H1 (cell line): ENCODE results near the gene MAP3K14. TPM values are rescaled to one million over a fixed set of nuclear protein-coding genes. Genes with fewer than 3 reads are reported as not detected.

Experiments
- CTCF ChIA-PET: fragments of 300-600 bp; sonication (Branson Sonifier 250); formaldehyde crosslinking; loops from one replicate; lab custom pipeline; 2021; ENCODE audit not compliant: partially characterized antibody; lab: Charles Lee
- POLR2A ChIA-PET: fragments of 300-600 bp; sonication (Branson Sonifier 250); formaldehyde crosslinking; loops from one replicate; lab custom pipeline; 2021; ENCODE audit warnings: inconsistent platforms; ENCODE audit not compliant: partially characterized antibody; lab: Charles Lee
- DNase-seq, 2 experiments: peaks; one replicate each; pipeline versions ENCODE4 v3.0.0 to v3.0.0-alpha.2; 2010 to 2022; ENCODE audit warnings: low spot score in 2 of 2, low read depth in 1 of 2, mixed read lengths in 1 of 2
- FAIRE-seq: peaks from 2 replicates; lab custom pipeline; 2011; peaks lifted over from hg19 to GRCh38; lab: Jason Lieb, UNC
- H2AFZ ChIP-seq: 2 replicates; pipeline ENCODE4 v1.8.1; 2012; ENCODE audit warnings: low read length, inconsistent platforms
- H2AK5ac ChIP-seq: 2 replicates; pipeline ENCODE4 v1.6.1; 2013; ENCODE audit warnings: low read depth, low read length
- H2BK120ac ChIP-seq: replicated peaks from 2 replicates; pipeline ENCODE3; 2013; ENCODE audit warnings: low read depth, low read length, inconsistent platforms
- H2BK12ac ChIP-seq: 2 replicates; pipeline ENCODE4 v1.6.1; 2013; ENCODE audit warnings: low read depth, low read length
- H2BK15ac ChIP-seq: 2 replicates; pipeline ENCODE4 v1.6.1; 2013; ENCODE audit warnings: low read length
- H2BK20ac ChIP-seq: 2 replicates; pipeline ENCODE4 v1.6.1; 2013; ENCODE audit warnings: low read length
- H2BK5ac ChIP-seq: 2 replicates; pipeline ENCODE4 v1.6.1; 2013; ENCODE audit warnings: low read depth, low read length
- H3K14ac ChIP-seq: 2 replicates; pipeline ENCODE4 v1.6.1; 2013; ENCODE audit warnings: inconsistent platforms; ENCODE audit not compliant: insufficient read length
- H3K18ac ChIP-seq: 2 replicates; pipeline ENCODE4 v1.6.1; 2013; ENCODE audit warnings: low read length; ENCODE audit errors: extremely low read depth
- H3K23ac ChIP-seq: 2 replicates; pipeline ENCODE4 v1.6.1; 2013; ENCODE audit warnings: inconsistent platforms; ENCODE audit not compliant: insufficient read length
- H3K23me2 ChIP-seq: 2 replicates; pipeline ENCODE4 v1.6.1; 2013; ENCODE audit warnings: low read depth, low read length
- H3K27ac ChIP-seq: 2 replicates; pipeline ENCODE4 v1.6.1; 2011; ENCODE audit warnings: low read depth, low read length, inconsistent platforms
- H3K27me3 ChIP-seq, 4 experiments: replicated peaks in 1 of 4; 1 replicate in 1 of 4; 2 replicates in 3 of 4; pipeline versions ENCODE4 v1.6.1 to v1.8.1; 2011 to 2013; ENCODE audit warnings: low read length in 3 of 4, mild to moderate bottlenecking in 3 of 4, inconsistent platforms in 2 of 4, mixed read lengths in 2 of 4, moderate library complexity in 1 of 4; ENCODE audit not compliant: control insufficient read depth in 3 of 4, insufficient read depth in 3 of 4; ENCODE audit errors: extremely low read depth in 1 of 4
- H3K36me3 ChIP-seq, 4 experiments: 2 replicates each; pipeline versions ENCODE4 v1.6.1 to v1.8.1; 2011 to 2013; ENCODE audit warnings: mild to moderate bottlenecking in 4 of 4, low read length in 3 of 4, moderate library complexity in 2 of 4, control low read depth in 1 of 4, inconsistent platforms in 1 of 4; ENCODE audit not compliant: insufficient read depth in 4 of 4, control insufficient read depth in 2 of 4
- H3K4ac ChIP-seq: replicated peaks from 2 replicates; pipeline ENCODE3; 2013; ENCODE audit warnings: low read length, low read depth, mixed read lengths, inconsistent platforms; ENCODE audit not compliant: insufficient read length
- H3K4me1 ChIP-seq, 4 experiments: replicated peaks in 1 of 4; 1 replicate in 1 of 4; 2 replicates in 3 of 4; pipeline versions ENCODE4 v1.6.1 to v1.8.1; 2011 to 2013; ENCODE audit warnings: low read length in 3 of 4, inconsistent platforms in 2 of 4, mixed read lengths in 1 of 4; ENCODE audit not compliant: insufficient read depth in 4 of 4, control insufficient read depth in 3 of 4
- H3K4me2 ChIP-seq, 2 experiments: 2 replicates each; pipeline versions ENCODE4 v1.6.1 to v1.8.1; 2011 to 2013; ENCODE audit warnings: low read depth in 2 of 2, low read length in 2 of 2, control low read depth in 1 of 2, inconsistent platforms in 1 of 2, mild to moderate bottlenecking in 1 of 2; ENCODE audit not compliant: insufficient read depth in 1 of 2
- H3K4me3 ChIP-seq, 4 experiments: fragments of 200-600, 300-600 bp in 1 of 4; sonication (generic), shearing (Covaris generic), sonication (Bioruptor Twin) in 1 of 4; 2 replicates each; pipeline versions ENCODE4 v1.5.1 to v1.8.1; 2011 to 2016; ENCODE audit warnings: low read length in 4 of 4, low read depth in 3 of 4, control low read depth in 2 of 4, inconsistent platforms in 2 of 4, mild to moderate bottlenecking in 2 of 4, mixed read lengths in 1 of 4, moderate library complexity in 1 of 4; ENCODE audit not compliant: insufficient read depth in 2 of 4; ENCODE audit errors: extremely low read depth in 1 of 4
- H3K56ac ChIP-seq: replicated peaks from 2 replicates; pipeline ENCODE3; 2013; ENCODE audit warnings: low read depth, mild to moderate bottlenecking, mixed read lengths, low read length, inconsistent platforms; ENCODE audit not compliant: insufficient read length
- H3K79me1 ChIP-seq: 2 replicates; pipeline ENCODE4 v1.6.1; 2013; ENCODE audit warnings: low read depth, low read length, control low read depth
- H3K79me2 ChIP-seq, 2 experiments: 2 replicates each; pipeline versions ENCODE4 v1.6.1 to v1.8.1; 2012 to 2013; ENCODE audit warnings: low read length in 2 of 2, mild to moderate bottlenecking in 2 of 2, inconsistent platforms in 1 of 2; ENCODE audit not compliant: insufficient read depth in 2 of 2, control insufficient read depth in 1 of 2
- H3K9ac ChIP-seq, 4 experiments: replicated peaks in 1 of 4; 1 replicate in 1 of 4; 2 replicates in 3 of 4; pipeline versions ENCODE4 v1.6.1 to v1.8.1; 2011 to 2013; ENCODE audit warnings: low read depth in 3 of 4, low read length in 3 of 4, control low read depth in 2 of 4, mild to moderate bottlenecking in 2 of 4, moderate library complexity in 2 of 4, inconsistent platforms in 1 of 4; ENCODE audit errors: extremely low read depth in 1 of 4
- H3K9me3 ChIP-seq, 2 experiments: 2 replicates each; pipeline versions ENCODE4 v1.6.1 to v1.8.1; 2012 to 2013; ENCODE audit warnings: mild to moderate bottlenecking in 2 of 2, moderate library complexity in 2 of 2, control low read depth in 1 of 2, inconsistent platforms in 1 of 2, low read depth in 1 of 2, low read length in 1 of 2, mixed read lengths in 1 of 2; ENCODE audit not compliant: insufficient read depth in 2 of 2
- H4K20me1 ChIP-seq, 2 experiments: replicated peaks in 1 of 2; 2 replicates each; pipeline versions ENCODE3 to v1.8.1; 2011 to 2013; ENCODE audit warnings: inconsistent platforms in 2 of 2, low read length in 2 of 2, mild to moderate bottlenecking in 1 of 2; ENCODE audit not compliant: insufficient read depth in 2 of 2, control insufficient read depth in 1 of 2
- H4K5ac ChIP-seq: 2 replicates; pipeline ENCODE4 v1.6.1; 2013; ENCODE audit warnings: low read length, low read depth, mixed read lengths, inconsistent platforms; ENCODE audit not compliant: insufficient read length
- H4K8ac ChIP-seq: 2 replicates; pipeline ENCODE4 v1.8.0; 2013; ENCODE audit warnings: mild to moderate bottlenecking, moderate library complexity, low read length, inconsistent platforms; ENCODE audit not compliant: insufficient read depth; ENCODE audit errors: extremely low read depth
- H4K91ac ChIP-seq: replicated peaks from 2 replicates; pipeline ENCODE3; 2013; ENCODE audit warnings: low read length, mixed read lengths, inconsistent platforms; ENCODE audit not compliant: insufficient read length
- WGBS, 2 experiments: shearing (Covaris generic) in 1 of 2; methylation state at CpG; one replicate each; pipeline versions ENCODE4 v1.1.6 to v1.1.7; 2013 to 2015; ENCODE audit warnings: low lambda C conversion rate in 2 of 2, mixed read lengths in 2 of 2, inconsistent platforms in 1 of 2, low coverage in 1 of 2, missing lambda C conversion rate in 1 of 2; ENCODE audit not compliant: insufficient replicate concordance in 2 of 2, insufficient coverage in 1 of 2, insufficient read length in 1 of 2; ENCODE audit errors: extremely low coverage in 1 of 2, missing lambda C conversion rate in 1 of 2; 5-methylcytosine and 5-hydroxymethylcytosine counted together
- polyA plus RNA-seq, 7 experiments: library from polyadenylated mRNA; depleted of rRNA in 3 of 7; stranded (reverse) in 5 of 7; unstranded in 2 of 7; fragments of >200 nt in 5 of 7; fragments of 200-250 nt in 2 of 7; gene quantifications; 1 replicate in 5 of 7; 2 replicates in 1 of 7; 4 replicates in 1 of 7; pipeline versions ENCODE4 v1.2.1 to v1.2.3, GENCODE V29; 2011 to 2013; ENCODE audit warnings: missing spikeins in 2 of 7, mixed read lengths in 2 of 7
- total RNA-seq: library from RNA; stranded (reverse); fragmentation: NEBNext Ultra II Directional; extraction: Animal tissue kit (Norgen Biotek cat#: 25700); gene quantifications from 2 replicates; pipeline ENCODE4 v1.2.1, GENCODE V29; 2021

MAP3K14 gene
- total and polyA plus RNA-seq, 2 of the 8 experiments (the other 6 are each of a cell fraction or from before 2014, with no cell fraction given), result 5.2 to 6.1 TPM

DNA sequence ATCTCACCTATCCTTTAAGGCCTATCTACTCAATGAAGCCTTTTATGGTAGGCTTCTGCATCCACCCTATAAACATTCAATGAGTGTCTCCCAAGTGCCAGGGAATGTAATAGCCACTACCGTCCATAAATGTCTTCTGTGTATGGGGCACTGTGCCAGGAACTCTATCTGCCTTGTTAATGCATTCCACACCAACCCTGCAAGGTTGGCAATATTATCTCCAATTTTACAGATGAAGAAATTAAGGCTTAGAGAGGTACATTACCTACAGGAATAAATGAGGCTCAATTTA is 20.0 kb downstream of the MAP3K14 start:
- FAIRE-seq, result no peak
- H3K9me3 ChIP-seq, result no peaks in the 10 kb centered on the region

More for the DNA sequence above, 20.0 kb downstream of the MAP3K14 start:
- no peak overlapping the region for H2BK120ac ChIP-seq
- no peak overlapping the region for H3K4ac ChIP-seq
- H3K4me1 ChIP-seq, result peaks cover 0 to 5% (median 0%) of the 10 kb centered on the region in 4 experiments; a peak in 1 of 7 replicates
- no peak overlapping the region for H3K23ac ChIP-seq
- H2BK12ac ChIP-seq, result no peak overlapping the region
- no peak overlapping the region for H3K18ac ChIP-seq
- no peak overlapping the region for H2BK5ac ChIP-seq
- H4K91ac ChIP-seq, result no peak overlapping the region
- no peak overlapping the region for H2AK5ac ChIP-seq
- peaks cover 14% of the 10 kb centered on the region for H3K79me1 ChIP-seq
- H3K36me3 ChIP-seq, result no peaks in the 10 kb centered on the region
- no peak overlapping the region for H3K4me2 ChIP-seq
- H4K8ac ChIP-seq, result no peak overlapping the region
- no peak overlapping the region for H3K4me3 ChIP-seq
- peaks cover 0 to 4% of the 10 kb centered on the region in 2 experiments; a peak in 1 of 4 replicates for H3K79me2 ChIP-seq
- no peak overlapping the region for H4K5ac ChIP-seq
- H2AFZ ChIP-seq, result no peak overlapping the region
- H3K27ac ChIP-seq, result no peak overlapping the region
- ChIA-PET POLR2A (interaction anchor here (0.6 kb wide), 1 partner anchor 107 kb away, joined by 3 read pairs; no protein-coding TSS in a partner anchor), CTCF (no interaction called here)
- DNase-seq, result no peak
- H2BK20ac ChIP-seq, result no peak overlapping the region
- no peak overlapping the region for H3K9ac ChIP-seq
- WGBS, 2 experiments, result 87% methylated on average over 1 of the region's 1 CpG; no CpG with 5 or more reads in 1 of the 2 experiments
- peaks cover 6 to 10% of the 10 kb centered on the region in 2 experiments for H4K20me1 ChIP-seq
- no peak overlapping the region for H3K14ac ChIP-seq
- H2BK15ac ChIP-seq, result no peak overlapping the region
- H3K23me2 ChIP-seq, result no peaks in the 10 kb centered on the region
- H3K56ac ChIP-seq, result no peak overlapping the region
- H3K27me3 ChIP-seq, result no peaks in the 10 kb centered on the region
